ENCODE measurements around the gene CATSPERB. TPM values are rescaled to one million over a fixed set of nuclear protein-coding genes. Genes with fewer than 3 reads are reported as not detected.
"Not testable (repeated sequence)": the region's sequence is repeated elsewhere in the genome, so short reads cannot be mapped to it uniquely, and the experiment has no call there.

Gene CATSPERB
- total and polyA plus RNA-seq, 2 donors (not counting 1 experiment from before 2014, with no cell fraction given) = not detected

DNA sequence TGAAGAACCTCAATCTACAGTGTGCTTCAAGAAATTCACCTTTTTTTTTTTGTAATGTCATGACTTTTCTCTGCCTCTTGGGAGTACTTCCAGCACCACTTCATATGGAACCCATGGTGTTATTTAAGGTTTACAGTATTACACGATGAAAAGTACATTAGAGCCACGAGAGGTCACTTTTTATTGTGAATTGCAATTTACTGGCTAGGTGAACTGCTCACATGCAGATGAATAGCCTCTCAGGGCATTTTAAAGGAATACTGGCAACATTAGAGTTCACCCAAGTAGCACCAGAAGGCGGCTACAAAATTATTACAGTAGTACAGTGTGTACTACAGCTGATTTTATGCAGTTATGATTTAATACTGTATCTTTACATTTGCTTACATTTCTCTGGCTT is 122.7 kb downstream of the CATSPERB start:
- H3K9ac ChIP-seq (ENCODE audit: insufficient read depth, low read length) = no peak overlapping the region

DNA sequence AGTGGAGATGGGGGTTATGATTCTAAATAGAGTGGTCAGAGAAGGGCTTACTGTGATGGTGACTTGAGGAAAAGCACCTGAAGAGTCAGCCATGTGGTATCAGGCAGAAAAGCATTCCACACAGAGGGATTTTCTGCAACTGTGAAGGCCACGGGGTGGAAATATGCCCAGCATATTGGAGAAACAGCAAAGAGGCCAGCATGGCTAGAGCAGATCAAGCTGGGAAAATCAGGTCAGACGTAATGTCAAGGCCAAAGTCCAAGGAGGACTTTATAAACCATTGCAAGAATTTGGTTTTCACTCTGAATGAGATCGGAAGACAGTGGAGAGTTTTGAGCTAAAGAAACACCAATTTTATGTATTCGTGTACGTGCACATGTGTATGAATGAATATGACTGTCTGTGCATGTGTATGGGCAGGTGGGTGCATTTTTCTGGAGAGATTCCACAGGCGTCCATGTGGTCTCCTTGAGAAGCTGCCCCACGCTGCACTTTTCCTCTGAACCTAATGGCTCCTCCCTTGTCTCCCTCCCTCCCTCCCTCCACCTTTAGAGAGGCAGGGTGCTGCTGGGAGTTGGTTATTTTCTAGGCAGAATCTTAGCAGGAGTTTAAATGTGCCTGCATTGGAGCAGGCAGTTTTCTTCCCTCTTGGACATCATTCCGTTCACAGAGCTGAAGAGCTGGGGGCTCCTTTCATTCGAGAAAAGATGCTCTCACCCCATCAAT is 124.4 kb downstream of the CATSPERB start:
- H2AFZ ChIP-seq (ENCODE audit: low read length) = no peak overlapping the region
- no peaks in the 10 kb centered on the region for H3K36me3 ChIP-seq (ENCODE audit: control insufficient read depth, insufficient read depth, low read length)
- H3K9ac ChIP-seq (ENCODE audit: insufficient read depth, low read length) = no peak overlapping the region
- H3K4me3 ChIP-seq (replicated peaks in 1 of 4; ENCODE audit: control extremely low read depth in 1 of 4, insufficient read depth in 1 of 4, low read depth in 3 of 4, low read length in 4 of 4) = no peak overlapping the region
- no peaks in the 10 kb centered on the region for H4K20me1 ChIP-seq (ENCODE audit: control insufficient read depth, extremely low read depth, insufficient read depth, low read length)
- no peak for TF ChIP-seq EZH2 (IDR thresholded peaks at IDR 0.05; ENCODE audit: low read length, missing control alignments)
- TF ChIP-seq, protein P1, sequence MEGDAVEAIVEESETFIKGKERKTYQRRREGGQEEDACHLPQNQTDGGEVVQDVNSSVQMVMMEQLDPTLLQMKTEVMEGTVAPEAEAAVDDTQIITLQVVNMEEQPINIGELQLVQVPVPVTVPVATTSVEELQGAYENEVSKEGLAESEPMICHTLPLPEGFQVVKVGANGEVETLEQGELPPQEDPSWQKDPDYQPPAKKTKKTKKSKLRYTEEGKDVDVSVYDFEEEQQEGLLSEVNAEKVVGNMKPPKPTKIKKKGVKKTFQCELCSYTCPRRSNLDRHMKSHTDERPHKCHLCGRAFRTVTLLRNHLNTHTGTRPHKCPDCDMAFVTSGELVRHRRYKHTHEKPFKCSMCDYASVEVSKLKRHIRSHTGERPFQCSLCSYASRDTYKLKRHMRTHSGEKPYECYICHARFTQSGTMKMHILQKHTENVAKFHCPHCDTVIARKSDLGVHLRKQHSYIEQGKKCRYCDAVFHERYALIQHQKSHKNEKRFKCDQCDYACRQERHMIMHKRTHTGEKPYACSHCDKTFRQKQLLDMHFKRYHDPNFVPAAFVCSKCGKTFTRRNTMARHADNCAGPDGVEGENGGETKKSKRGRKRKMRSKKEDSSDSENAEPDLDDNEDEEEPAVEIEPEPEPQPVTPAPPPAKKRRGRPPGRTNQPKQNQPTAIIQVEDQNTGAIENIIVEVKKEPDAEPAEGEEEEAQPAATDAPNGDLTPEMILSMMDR (conservative IDR thresholded peaks at IDR 0.05 in 1 of 2, IDR thresholded peaks at IDR 0.05 in 1 of 2; ENCODE audit: low read depth in 1 of 2, low read length in 2 of 2) = no peak
- no peaks in the 10 kb centered on the region for H3K79me2 ChIP-seq (ENCODE audit: control insufficient read depth, insufficient read depth, low read length)
- DNase-seq (ENCODE audit: low read depth in 2 of 2) = no peak
- H3K4me1 ChIP-seq (ENCODE audit: control insufficient read depth, extremely low read depth, insufficient read depth, low read length) = no peaks in the 10 kb centered on the region
- no peak overlapping the region for H3K4me2 ChIP-seq (ENCODE audit: extremely low read depth, insufficient read depth, low read length)
- no peaks in the 10 kb centered on the region for H3K9me3 ChIP-seq (ENCODE audit: control insufficient read depth, insufficient read depth, low read depth, low read length)
- H3K27ac ChIP-seq (ENCODE audit: insufficient read depth, low read length) = no peak overlapping the region
- no peaks in the 10 kb centered on the region for H3K27me3 ChIP-seq (ENCODE audit: control insufficient read depth, insufficient read depth, low read length)

More for the DNA sequence above, 122.7 kb downstream of the CATSPERB start:
- no peaks in the 10 kb centered on the region for H3K9me3 ChIP-seq (ENCODE audit: control insufficient read depth, insufficient read depth, low read depth, low read length)
- H3K27me3 ChIP-seq (ENCODE audit: control insufficient read depth, insufficient read depth, low read length) = no peaks in the 10 kb centered on the region
- H2AFZ ChIP-seq (ENCODE audit: low read length) = no peak overlapping the region
- no peak for TF ChIP-seq EZH2 (IDR thresholded peaks at IDR 0.05; ENCODE audit: low read length, missing control alignments)
- TF ChIP-seq, protein P1 (conservative IDR thresholded peaks at IDR 0.05 in 1 of 2, IDR thresholded peaks at IDR 0.05 in 1 of 2; ENCODE audit: low read depth in 1 of 2, low read length in 2 of 2) = no peak
- H3K79me2 ChIP-seq (ENCODE audit: control insufficient read depth, insufficient read depth, low read length) = no peaks in the 10 kb centered on the region
- H3K4me2 ChIP-seq (ENCODE audit: extremely low read depth, insufficient read depth, low read length) = no peak overlapping the region
- H4K20me1 ChIP-seq (ENCODE audit: control insufficient read depth, extremely low read depth, insufficient read depth, low read length) = no peaks in the 10 kb centered on the region
- H3K4me3 ChIP-seq (replicated peaks in 1 of 4; ENCODE audit: control extremely low read depth in 1 of 4, insufficient read depth in 1 of 4, low read depth in 3 of 4, low read length in 4 of 4) = no peak overlapping the region
- no peaks in the 10 kb centered on the region for H3K4me1 ChIP-seq (ENCODE audit: control insufficient read depth, extremely low read depth, insufficient read depth, low read length)
- DNase-seq (ENCODE audit: low read depth in 2 of 2) = no peak
- H3K27ac ChIP-seq (ENCODE audit: insufficient read depth, low read length) = no peak overlapping the region
- no peaks in the 10 kb centered on the region for H3K36me3 ChIP-seq (ENCODE audit: control insufficient read depth, insufficient read depth, low read length)

DNA sequence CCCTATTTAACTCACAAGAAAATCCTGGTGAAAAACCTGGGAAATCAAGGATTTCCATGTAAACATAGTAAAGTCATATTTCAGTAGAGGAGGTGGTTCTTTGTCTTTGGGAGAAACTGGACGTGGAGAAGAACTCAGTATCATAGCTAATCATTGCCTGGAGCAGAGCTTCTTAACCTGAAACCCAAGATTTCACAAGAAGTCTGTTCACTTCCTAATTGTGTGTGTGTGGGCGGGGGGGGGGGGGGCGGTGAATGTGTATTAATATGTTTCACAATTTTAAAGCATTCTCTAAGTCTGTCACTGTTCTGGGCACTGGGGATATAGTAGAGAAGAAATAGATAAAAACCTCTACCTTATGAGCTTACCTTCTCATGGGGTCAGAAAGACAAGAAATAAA is 125.0 kb downstream of the CATSPERB start:
- no peak for DNase-seq (ENCODE audit: low read depth in 2 of 2)
- TF ChIP-seq, protein P1 (conservative IDR thresholded peaks at IDR 0.05 in 1 of 2, IDR thresholded peaks at IDR 0.05 in 1 of 2; ENCODE audit: low read depth in 1 of 2, low read length in 2 of 2) = no peak
- TF ChIP-seq EZH2 (IDR thresholded peaks at IDR 0.05; ENCODE audit: low read length, missing control alignments) = no peak
- no peaks in the 10 kb centered on the region for H3K36me3 ChIP-seq (ENCODE audit: control insufficient read depth, insufficient read depth, low read length)

DNA sequence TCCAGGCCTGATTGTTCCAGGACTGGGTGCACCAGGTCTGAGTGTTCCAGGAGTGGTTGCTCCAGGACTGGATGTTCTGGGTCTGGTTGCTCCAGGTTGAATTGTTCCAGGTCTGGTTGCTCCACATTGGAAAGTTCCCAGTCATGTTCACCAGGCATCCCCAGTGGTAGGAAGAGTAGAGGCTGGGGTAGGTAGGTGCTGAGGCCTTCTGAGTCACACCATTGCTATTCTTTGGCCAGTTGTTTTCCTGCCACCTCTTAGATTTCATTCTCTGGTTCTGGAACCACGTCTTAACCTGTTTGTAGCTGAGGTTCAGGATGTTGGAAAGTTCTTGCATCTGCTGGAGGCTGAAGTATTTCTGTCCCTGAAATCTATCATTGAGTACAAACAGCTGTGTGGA is 127.3 kb downstream of the CATSPERB start:
- H3K9me3 ChIP-seq (ENCODE audit: control insufficient read depth, insufficient read depth, low read depth, low read length); DNase-seq (ENCODE audit: low read depth in 2 of 2); H2AFZ ChIP-seq (ENCODE audit: low read length); H3K9ac ChIP-seq (ENCODE audit: insufficient read depth, low read length); H4K20me1 ChIP-seq (ENCODE audit: control insufficient read depth, extremely low read depth, insufficient read depth, low read length); H3K79me2 ChIP-seq (ENCODE audit: control insufficient read depth, insufficient read depth, low read length); H3K36me3 ChIP-seq (ENCODE audit: control insufficient read depth, insufficient read depth, low read length); H3K4me3 ChIP-seq (replicated peaks in 1 of 4; ENCODE audit: control extremely low read depth in 1 of 4, insufficient read depth in 1 of 4, low read depth in 3 of 4, low read length in 4 of 4); H3K4me1 ChIP-seq (ENCODE audit: control insufficient read depth, extremely low read depth, insufficient read depth, low read length); H3K4me2 ChIP-seq (ENCODE audit: extremely low read depth, insufficient read depth, low read length); H3K27me3 ChIP-seq (ENCODE audit: control insufficient read depth, insufficient read depth, low read length); H3K27ac ChIP-seq (ENCODE audit: insufficient read depth, low read length): not testable (repeated sequence)

More for the DNA sequence above, 125.0 kb downstream of the CATSPERB start:
- Histone ChIP-seq H3K79me2 (ENCODE audit: control insufficient read depth, insufficient read depth, low read length) (no peaks in the 10 kb centered on the region), H3K4me1 (ENCODE audit: control insufficient read depth, extremely low read depth, insufficient read depth, low read length) (no peaks in the 10 kb centered on the region), H2AFZ (ENCODE audit: low read length) (no peak overlapping the region), H3K27me3 (ENCODE audit: control insufficient read depth, insufficient read depth, low read length) (no peaks in the 10 kb centered on the region), H3K27ac (ENCODE audit: insufficient read depth, low read length) (no peak overlapping the region), H3K4me3 (replicated peaks in 1 of 4; ENCODE audit: control extremely low read depth in 1 of 4, insufficient read depth in 1 of 4, low read depth in 3 of 4, low read length in 4 of 4) (no peak overlapping the region), H3K9ac (ENCODE audit: insufficient read depth, low read length) (no peak overlapping the region), H4K20me1 (ENCODE audit: control insufficient read depth, extremely low read depth, insufficient read depth, low read length) (no peaks in the 10 kb centered on the region), H3K9me3 (ENCODE audit: control insufficient read depth, insufficient read depth, low read depth, low read length) (no peaks in the 10 kb centered on the region), H3K4me2 (ENCODE audit: extremely low read depth, insufficient read depth, low read length) (no peak overlapping the region)
